ENCODE measurements around the gene FBXO45.

DNA sequence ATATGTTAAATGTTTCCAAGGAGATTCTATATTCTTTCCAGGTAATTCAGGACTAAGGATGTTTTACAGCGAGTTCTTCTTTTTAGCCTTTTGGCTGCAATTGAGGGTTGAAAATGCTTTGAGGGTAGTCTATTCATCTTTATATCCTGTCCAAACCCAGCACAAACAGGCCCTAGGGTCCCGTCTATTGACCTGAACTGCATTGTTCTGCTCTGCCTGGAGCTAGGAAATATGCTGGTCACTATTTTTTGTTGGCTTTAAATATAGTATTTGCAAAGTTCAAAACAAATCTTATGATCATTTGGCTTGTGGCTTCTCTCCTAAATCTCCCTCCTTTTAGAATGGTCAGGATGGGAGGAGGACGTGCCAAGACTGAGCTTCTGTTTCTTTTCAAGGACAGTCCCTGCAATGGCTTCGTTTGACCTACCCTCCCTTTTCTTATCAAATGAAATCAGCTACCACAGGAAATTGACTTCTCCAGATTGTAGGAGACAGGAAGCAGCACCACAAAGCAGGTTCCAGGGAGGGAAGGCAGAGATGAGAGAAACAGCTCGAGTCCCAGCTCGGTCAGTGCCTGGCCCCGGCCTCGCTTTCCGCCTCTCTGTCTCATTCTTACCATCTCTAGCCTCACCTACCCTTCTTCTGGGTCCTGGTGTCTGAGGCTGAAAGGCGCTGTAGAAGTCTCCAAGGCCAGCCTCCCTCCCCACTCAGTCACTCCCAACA, 43.5 kb downstream of the FBXO45 start:
- TF ChIP-seq CTCF (IDR thresholded peaks at IDR 0.05) (no peak), POLR2A (IDR thresholded peaks at IDR 0.05) (no peak)
